CD1c-positive myeloid dendritic cell (primary cell): Measurements from ENCODE around the gene TMEM125.

Experiments
- DNase-seq: peaks from one replicate; pipeline ENCODE4 v3.0.0-alpha.2; 2016; ENCODE audit errors: extremely low spot score

The TMEM125 gene

GRCh38 chr1:43247256-43247921 is 22.4 kb upstream of the TMEM125 start:
- DNase-seq, result no peak

DNA sequence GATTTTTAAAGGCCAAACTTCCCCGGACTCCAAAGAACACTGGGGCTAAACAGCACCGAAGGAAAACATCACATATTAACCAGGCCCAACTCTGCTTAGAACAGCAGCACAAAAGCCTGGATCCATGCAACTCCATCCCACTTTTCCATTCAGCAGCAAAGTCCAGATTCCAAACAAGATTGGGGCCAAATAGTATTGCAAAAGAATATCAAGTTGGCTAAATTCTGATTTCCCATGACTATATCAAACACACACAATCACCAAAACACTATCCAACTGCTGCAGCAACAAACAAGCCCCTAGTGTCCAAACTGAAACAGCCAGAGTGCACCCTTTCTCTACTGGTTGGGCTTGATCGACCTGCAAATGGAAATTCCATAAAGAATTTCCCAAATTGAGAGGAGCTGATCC is 19.4 kb upstream of the TMEM125 start:
- no peak for DNase-seq

- DNase-seq, result no peak
These were observed 18.8 kb upstream of the TMEM125 start for GRCh38 chr1:43251024-43251423.

DNA sequence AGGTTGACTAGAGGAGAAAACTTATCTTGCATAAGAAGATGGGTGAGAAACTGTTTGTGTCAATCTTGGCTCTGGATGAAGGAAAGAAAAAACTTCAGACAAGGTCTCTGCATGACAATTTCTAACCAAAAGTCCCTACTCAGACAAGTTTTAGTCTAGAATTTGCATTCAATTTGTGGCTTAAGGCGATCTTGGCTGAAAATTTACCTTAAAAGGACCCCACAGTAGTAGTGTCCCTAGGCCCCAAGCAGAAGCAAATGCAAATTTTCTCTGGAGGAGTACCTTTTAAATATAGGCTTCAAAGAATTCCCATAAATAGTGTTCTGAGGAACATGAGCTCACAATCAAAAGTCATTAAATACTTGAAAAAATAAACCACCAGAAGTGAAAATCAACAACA is 17.6 kb upstream of the TMEM125 start:
- no peak for DNase-seq

DNA sequence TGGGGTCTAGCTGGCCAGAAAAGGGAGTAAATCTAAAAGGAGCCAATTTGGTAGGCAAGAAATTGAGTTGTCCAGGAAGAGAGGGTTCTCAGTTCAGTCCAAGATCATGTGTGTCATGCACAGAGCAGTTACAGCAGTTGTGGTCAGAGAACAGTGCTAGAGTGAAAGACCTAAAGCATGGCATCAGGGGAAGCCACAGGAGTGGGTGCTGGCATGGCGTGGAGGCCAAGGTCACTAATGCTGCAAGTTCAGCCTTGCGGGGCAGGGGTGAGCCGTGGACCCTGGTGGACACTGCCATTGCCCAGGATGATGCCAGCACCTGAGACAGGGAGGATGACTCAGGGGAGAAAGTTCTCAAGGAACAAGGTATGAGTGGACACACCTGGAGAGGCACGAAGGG is 16.6 kb upstream of the TMEM125 start:
- DNase-seq, result no peak

DNA sequence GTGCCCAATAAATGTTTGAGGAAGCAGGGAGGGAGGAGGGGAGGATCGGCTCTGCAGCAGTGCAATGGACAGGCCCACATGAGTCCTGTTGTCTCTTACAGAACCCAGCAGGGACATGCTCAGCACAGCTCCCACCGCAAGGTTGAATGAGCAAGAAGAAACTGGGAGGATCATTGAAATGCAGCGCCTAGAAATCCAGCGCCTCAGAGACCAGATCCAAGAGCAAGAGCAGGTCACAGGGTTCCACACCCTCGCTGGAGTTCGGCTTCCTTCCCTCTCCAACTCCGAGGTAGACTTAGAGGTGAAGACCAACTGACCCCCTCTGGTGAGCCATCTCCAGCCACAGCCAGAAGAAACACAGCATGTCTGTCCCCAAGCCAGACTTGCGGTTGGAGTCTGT is 15.9 kb upstream of the TMEM125 start:
- no peak for DNase-seq

DNA sequence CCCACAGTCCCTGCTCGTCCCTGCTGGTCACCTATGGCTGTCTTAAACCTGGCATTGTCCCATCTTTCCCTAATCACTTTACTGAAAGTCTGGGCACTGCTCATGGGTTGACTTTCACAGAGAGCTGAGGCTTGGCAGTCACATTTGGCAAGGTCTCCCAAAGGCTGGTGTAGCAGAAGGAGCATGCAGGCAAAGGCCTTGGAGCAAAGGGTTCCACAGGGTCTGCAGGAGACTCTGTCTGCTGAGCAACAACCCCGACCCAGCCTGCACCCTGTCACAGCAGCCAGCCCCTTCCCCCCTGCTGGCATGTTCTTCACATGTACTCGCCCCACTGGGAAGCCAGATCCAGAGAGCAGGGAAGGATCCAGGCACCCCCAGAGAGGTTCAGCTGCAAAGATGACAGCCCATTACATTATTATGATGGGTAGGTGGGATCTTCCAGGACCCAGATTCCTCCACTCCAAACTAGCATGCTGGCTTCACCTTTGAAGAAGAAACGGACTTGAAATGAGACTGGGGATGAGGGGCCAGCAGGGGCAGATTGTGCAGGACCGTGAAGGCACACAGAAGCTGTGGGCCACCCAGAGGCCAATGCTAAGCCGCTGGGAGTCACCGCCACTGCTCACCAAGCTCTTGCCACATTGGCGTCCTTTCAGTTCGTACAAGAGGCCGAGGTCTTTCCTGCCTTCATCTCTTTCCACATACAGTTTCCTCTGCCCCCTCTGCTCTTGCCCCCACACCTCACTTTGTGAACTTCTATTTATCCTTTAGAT is 14.2 kb upstream of the TMEM125 start:
- no peak for DNase-seq

DNA sequence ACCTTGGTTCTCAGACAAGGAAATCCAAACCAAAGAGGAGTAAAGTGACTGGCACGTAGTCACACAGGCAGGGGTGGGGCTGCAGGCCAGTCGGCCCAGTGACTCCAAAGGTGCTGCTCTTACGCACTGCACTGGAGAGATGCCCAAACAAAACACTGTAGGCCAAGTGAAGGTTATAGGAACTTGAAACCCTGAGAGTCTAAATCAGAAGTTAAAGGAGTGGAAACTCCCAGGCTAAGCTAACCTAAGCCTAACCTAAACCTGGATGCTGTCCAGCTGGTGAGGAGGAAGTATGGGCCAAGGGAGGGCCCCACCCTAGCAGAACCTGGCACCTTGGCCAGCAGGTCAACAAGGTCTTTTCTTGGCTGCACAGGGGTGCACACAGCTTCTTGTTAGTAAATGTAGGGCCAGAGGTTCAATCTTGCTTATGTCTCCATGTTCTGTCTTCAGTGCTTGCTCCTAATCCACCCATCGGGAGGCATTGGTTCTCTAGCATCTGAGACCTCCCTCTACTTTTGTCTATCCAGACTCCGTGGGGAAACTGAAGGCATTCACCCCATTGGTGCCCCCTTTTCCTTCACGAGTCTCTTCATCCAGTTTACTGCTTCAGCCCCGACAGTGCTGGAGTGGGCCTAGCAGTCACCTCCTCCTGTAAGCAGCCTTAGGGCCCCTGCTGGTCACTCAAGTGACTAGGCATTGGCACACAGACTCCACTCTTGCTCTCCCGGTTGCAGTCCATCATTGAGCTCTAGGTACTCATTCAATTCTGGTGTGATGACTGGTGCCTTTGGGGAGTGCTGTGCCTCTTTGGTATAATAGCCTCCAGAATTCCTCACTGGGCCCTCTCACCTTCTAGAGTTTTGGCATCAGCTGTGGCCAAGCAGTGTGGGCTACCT is 12.9 kb upstream of the TMEM125 start:
- no peak for DNase-seq

- DNase-seq, result no peak
These were observed 11.4 kb upstream of the TMEM125 start for GRCh38 chr1:43258370-43258769.

DNA sequence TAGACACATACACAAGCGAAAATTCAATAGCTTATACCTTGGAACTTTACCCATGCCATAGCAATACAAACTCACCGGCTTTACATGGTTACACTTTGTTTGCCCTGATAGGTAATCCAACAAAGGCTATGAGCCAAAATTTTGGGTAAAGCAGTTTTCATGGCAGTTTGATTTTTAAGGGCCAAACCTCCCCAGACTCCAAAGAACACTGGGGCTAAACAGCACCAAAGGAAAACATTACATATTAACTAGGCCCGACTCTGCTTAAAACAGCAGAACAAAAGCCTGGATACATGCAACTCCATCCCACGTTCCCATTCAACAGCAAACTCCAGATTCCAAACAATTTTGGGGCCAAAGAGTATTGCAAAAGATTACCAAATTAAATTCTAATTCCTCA is 4.4 kb upstream of the TMEM125 start:
- DNase-seq, result no peak

DNA sequence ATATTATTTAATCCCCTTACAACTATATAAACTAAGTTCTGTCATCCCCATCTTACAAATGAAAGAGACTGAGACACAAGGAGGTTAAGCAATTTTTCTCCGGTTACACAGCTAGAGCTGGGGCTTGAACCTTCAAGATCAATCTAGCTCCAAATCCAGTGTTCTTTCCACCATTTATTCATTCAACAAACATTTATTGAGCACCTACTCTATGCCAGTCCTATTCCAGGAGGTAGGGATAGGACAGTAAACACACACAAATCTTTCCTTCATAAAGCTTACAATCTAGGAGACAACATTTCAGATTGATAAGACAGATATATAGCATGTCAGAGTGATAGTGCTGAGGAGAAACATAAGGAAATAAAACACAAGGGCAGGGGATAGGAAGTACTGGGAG is 2.9 kb upstream of the TMEM125 start:
- DNase-seq, result no peak

DNA sequence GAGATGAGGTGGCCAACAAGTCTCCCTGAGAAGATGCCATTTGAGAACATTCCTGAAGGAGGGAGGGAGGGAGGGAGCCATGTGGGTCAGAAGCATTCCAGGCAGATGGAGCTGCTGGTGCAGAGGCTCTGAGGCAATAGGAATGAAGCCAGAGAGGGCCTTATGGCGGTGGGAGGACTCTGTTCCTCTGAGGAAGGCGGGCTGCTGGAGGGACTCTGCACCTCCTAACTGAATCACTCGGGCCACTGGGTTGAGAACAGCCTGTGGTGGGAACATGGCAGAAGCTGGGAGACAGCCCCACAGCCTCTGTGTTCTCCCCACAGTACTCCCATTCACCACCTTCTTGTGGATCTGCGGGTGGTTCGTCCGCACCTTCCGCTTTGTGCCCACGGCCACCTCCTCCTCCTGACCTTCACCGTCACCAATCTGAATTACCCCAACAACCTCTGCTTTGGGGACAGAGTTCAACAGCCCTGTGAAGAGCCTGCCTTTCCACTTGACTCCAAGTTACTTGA is 2.4 kb upstream of the TMEM125 start:
- no peak for DNase-seq

DNA sequence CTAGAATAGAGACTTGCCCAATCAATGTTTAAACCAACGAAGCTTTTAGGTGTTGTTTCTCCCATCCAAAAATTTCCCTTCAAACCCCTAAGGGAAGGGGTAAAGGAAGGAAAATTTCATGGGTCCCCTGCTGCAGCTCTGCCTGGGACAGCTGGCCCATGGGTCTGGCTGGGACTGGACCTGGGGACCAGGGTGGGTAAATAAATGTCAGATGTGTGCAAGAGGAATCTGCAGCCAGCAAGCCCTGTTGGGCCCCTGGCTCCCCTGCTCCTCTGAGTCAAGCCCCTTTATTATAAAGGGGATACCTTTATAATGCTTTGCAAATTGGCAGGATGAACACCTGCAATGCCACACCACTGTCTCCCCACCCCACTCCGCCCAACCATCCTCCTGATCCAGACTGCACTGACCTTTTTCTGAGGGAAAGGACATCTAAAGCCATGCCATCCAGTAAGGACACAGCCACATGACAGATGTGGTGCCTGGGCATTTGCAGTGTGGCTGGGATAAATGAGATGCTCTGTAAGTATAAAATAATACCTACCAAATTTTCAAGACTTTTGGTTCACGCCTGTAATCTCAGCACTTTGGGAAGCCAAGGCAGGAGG is 1.9 kb upstream of the TMEM125 start:
- no peak for DNase-seq

DNA sequence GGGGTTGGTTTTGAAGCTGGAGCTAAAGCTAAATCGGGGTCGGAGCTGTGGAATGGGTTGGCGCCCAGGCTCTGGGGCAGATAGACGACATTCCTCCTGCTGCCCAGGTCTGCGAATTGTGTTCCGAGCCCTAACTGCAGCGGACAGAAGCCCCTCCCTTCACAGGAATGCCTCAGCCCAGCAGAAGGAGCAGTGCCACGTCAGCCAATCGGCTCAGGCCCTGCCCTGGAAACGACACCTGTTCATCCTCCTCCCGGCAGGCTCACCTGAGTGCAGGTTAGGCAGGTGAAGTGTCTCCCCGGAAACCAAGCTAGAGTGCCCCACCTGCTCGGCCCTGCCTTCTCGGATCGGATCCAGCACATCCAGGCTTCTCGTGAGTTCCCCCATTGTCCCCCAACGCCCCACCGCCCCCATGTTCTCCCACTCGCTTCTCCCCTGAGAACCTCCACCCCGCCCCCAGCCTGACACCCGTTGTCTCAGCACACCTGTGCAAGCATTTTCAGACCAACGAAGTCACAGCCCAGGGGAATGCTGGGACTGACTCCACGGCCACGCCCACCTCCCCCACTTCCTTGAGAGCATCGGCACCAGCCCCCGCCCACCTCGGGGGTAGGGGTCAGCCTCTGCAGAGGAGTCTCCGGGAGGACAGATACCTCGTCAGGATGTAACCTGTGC is 775 bp downstream of the TMEM125 start:
- DNase-seq, result no peak

DNA sequence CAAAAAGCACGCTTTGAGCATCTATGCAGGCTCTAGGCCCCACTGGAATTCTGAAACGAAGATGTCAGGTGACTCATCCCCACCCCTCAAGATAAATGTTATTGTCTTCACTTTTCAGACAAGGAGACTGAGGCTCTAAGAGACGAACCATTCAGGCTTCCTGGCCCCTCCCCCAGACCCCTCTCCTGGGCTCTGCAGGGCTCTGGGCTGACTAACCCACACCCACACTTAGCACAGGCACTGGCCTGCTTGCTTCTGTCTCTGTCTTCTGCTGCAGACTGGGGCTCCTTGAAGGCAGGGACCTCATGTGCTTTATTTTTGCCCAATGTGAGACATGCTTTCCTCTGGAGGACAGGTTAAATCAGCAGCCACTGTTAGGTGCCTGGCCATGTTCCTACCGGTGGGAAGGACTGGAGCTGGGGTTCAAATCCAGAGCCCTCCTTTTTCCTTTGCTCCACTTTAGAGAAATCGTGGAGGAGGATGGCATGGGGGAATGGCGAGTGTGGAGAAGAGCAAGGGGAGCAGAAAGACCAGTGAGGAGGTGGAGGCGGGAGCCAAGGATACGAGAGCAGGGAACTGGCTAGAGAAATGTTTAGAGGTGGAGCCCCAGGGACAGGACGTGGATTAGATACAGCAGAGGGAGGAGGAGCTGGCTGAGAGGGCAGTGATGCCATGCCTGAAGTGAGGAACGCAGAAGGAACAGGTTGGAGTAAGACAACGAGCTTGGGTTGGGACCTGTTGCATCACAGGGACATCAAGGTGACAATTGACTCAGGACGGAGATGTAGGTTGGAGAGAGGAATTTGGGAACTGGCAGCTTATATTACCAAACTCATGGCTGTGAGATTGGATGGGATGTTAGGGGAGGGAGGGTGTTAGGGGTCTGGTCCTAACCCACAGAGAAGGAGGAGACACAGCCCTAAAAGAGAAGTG is 1.7 kb downstream of the TMEM125 start:
- no peak for DNase-seq

DNA sequence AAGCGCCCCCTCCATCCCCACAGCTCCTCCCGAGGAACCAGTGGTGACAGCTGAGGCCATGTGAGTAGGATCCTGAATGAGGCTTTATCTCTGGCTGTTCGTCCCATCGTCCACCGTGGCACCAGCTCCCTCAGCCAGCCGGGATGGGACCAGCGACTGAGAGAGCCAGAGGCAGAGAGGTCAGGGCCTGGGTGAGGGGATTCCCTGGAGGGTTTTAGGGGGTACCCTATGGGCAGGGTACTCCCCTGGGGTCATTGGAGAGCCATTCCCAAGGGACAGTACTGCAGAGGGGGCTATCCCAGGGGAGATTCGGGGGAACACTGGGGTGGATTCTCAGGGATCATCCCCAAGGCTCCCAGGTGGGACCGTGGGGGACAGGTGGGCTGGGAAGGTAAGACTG is 2.4 kb downstream of the TMEM125 start:
- DNase-seq, result no peak

DNA sequence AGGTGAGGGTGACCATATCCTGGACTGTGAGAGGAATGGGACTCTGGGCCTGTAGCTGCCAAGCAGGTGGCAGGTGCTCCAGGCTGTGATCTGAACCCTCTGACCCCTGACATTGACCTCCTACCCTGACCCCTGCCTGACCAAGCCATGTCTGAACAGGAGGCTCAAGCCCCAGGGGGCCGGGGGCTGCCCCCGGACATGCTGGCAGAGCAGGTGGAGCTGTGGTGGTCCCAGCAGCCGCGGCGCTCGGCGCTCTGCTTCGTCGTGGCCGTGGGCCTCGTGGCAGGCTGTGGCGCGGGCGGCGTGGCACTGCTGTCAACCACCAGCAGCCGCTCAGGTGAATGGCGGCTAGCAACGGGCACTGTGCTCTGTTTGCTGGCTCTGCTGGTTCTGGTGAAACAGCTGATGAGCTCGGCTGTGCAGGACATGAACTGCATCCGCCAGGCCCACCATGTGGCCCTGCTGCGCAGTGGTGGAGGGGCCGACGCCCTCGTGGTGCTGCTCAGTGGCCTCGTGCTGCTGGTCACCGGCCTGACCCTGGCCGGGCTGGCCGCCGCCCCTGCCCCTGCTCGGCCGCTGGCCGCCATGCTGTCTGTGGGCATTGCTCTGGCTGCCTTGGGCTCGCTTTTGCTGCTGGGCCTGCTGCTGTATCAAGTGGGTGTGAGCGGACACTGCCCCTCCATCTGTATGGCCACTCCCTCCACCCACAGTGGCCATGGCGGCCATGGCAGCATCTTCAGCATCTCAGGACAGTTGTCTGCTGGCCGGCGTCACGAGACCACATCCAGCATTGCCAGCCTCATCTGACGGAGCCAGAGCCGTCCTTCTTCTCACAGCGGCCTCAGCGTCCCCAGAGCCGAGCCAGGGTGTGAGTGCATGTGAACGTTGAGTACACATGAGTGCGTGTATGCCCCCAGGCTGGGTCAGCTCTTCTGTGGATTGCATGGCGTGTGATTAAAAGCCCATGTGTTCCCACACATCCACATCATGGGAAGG is 3.1 kb downstream of the TMEM125 start:
- no peak for DNase-seq

- no peak for DNase-seq
These were observed 3.9 kb downstream of the TMEM125 start for GRCh38 chr1:43273708-43274107.
